Measurements from ENCODE around the gene RNF224. TPM values are rescaled to one million over a fixed set of nuclear protein-coding genes. Genes with fewer than 3 reads are reported as not detected.
"Not testable (repeated sequence)": the region's sequence is repeated elsewhere in the genome, so short reads cannot be mapped to it uniquely, and the experiment has no call there.

RNF224 gene
- total and polyA plus RNA-seq, 12 donors: 0.06 TPM; not detected in 11

- TF ChIP-seq CTCF (IDR thresholded peaks at IDR 0.05): peak; percentile 23 to 62 (median 52)
- DNase-seq: peak in 4 of 7 donors; percentile 39 to 74 (median 62)
- H3K27me3 ChIP-seq; H3K4me1 ChIP-seq (replicated peaks in 1 of 2); H3K4me3 ChIP-seq; H3K9me3 ChIP-seq (replicated peaks in 1 of 3); intact Hi-C loops (cut with DNase I); H3K27ac ChIP-seq: not testable (repeated sequence)
- 34 to 40% (median 37%) methylated on average over 13 to 15 of the region's 15 CpGs for WGBS, 4 donors
- peaks cover 0 to 45% of the 10 kb centered on the region in 2 donors for H3K36me3 ChIP-seq (replicated peaks in 1 of 2)
Measured at GRCh38 chr9:137262173-137262908, 35.0 kb downstream of the RNF224 start.

- Histone ChIP-seq H3K36me3 (replicated peaks in 1 of 2) (peaks cover 0 to 43% of the 10 kb centered on the region in 2 donors), H3K4me1 (replicated peaks in 1 of 2) (no peaks in the 10 kb centered on the region), H3K4me3 (no peak overlapping the region), H3K9me3 (replicated peaks in 1 of 3) (no peaks in the 10 kb centered on the region), H3K27me3 (no peaks in the 10 kb centered on the region), H3K27ac (no peak overlapping the region)
- intact Hi-C loops (cut with DNase I): no loop called here
- TF ChIP-seq POLR2A (IDR thresholded peaks at IDR 0.05) (no peak), CTCF (IDR thresholded peaks at IDR 0.05) (no peak)
- WGBS, 4 donors: 86 to 92% (median 90%) methylated on average over 23 to 24 of the region's 24 CpGs
- DNase-seq: no peak
Measured at GRCh38 chr9:137262909-137263285, 35.6 kb downstream of the RNF224 start.

- H3K9me3 ChIP-seq (replicated peaks in 1 of 3): no peaks in the 10 kb centered on the region
- TF ChIP-seq POLR2A (IDR thresholded peaks at IDR 0.05) (no peak), CTCF (IDR thresholded peaks at IDR 0.05) (no peak)
- H3K4me3 ChIP-seq: no peak overlapping the region
- WGBS, 4 donors: 81 to 88% (median 84%) methylated on average over 8 to 10 of the region's 10 CpGs
- peaks cover 0 to 38% of the 10 kb centered on the region in 2 donors for H3K36me3 ChIP-seq (replicated peaks in 1 of 2)
- H3K4me1 ChIP-seq (replicated peaks in 1 of 2): peaks cover 0 to 3% of the 10 kb centered on the region in 2 donors
- peak in 1 of 7 donors; percentile 15 for DNase-seq
- no peaks in the 10 kb centered on the region for H3K27me3 ChIP-seq
- no peak overlapping the region for H3K27ac ChIP-seq
- intact Hi-C loops (cut with DNase I): no loop called here
Measured at GRCh38 chr9:137263506-137263905, 36.2 kb downstream of the RNF224 start.

GRCh38 chr9:137264067-137264466 is 36.8 kb downstream of the RNF224 start:
- intact Hi-C loops (cut with DNase I): no loop called here
- no peak for TF ChIP-seq POLR2A (IDR thresholded peaks at IDR 0.05)
- peaks cover 0 to 8% of the 10 kb centered on the region in 2 donors for H3K4me1 ChIP-seq (replicated peaks in 1 of 2)
- no peak overlapping the region for H3K27ac ChIP-seq
- 92 to 97% (median 95%) methylated on average over 21 to 22 of the region's 22 CpGs for WGBS, 4 donors
- H3K4me3 ChIP-seq: no peak overlapping the region
- DNase-seq: peak in 1 of 7 donors; percentile 16
- H3K36me3 ChIP-seq (replicated peaks in 1 of 2): peaks cover 0 to 34% of the 10 kb centered on the region in 2 donors
- H3K27me3 ChIP-seq: no peaks in the 10 kb centered on the region
- H3K9me3 ChIP-seq (replicated peaks in 1 of 3): no peaks in the 10 kb centered on the region

All from adrenal gland (tissue), 12 donors.